Esophagus muscularis mucosa (tissue), 3 donors: ENCODE data around the gene TAF6L.

Source experiments
- POLR2A ChIP-seq: fragments of 450-650 bp; IDR thresholded peaks from one replicate; pipeline ENCODE4 v1.6.1; 2017; ENCODE audit warnings: antibody characterized with exemption, moderate library complexity, mild to moderate bottlenecking, low read depth
- TF ChIP-seq, protein P1 (sequence below), 3 experiments: fragments of 200-600 bp in 2 of 3; fragments of 450-650 bp in 1 of 3; sonication (generic) in 2 of 3; IDR thresholded peaks; one replicate each; pipeline ENCODE4 v1.5.1; 2017 to 2019; ENCODE audit warnings: antibody characterized with exemption in 3 of 3, mild to moderate bottlenecking in 2 of 3, moderate library complexity in 1 of 3

DNA sequence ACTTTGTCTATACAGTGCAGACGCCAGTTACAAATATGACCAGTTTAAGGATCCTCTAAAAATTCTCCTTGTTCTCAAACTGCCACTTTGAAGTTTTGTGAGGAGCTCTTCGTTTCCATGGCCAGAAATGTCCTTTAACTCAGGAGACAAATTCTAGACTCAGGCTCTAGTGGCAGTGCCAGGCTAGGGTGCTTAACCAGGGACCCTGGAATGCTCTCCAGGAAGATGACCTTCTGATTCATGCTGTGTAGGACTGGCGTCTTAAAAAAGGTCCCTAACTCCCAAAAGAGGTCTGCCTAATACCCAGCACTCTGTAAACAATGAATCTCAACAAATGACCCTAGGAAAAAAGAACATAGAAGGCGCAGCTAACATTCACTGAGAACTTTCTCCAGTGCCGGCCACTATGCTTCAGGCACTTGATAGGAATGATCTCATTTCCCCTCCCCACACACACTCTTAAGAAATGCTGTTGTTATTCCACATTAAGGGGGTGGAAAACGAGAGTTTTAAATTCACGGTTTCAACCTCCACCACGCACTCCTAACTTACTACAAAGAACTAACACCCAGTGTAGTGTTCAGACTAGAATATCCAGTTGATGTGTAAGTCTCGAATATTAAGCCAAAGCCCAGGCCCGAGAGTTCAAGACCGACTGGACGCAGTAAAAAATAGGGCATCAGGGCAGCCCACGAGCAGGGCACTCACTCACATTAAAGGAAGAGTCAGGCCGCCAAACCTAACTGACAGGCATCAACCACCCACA lies 33.3 kb downstream of the TAF6L start:
- no peak for TF ChIP-seq POLR2A
- TF ChIP-seq, protein P1, sequence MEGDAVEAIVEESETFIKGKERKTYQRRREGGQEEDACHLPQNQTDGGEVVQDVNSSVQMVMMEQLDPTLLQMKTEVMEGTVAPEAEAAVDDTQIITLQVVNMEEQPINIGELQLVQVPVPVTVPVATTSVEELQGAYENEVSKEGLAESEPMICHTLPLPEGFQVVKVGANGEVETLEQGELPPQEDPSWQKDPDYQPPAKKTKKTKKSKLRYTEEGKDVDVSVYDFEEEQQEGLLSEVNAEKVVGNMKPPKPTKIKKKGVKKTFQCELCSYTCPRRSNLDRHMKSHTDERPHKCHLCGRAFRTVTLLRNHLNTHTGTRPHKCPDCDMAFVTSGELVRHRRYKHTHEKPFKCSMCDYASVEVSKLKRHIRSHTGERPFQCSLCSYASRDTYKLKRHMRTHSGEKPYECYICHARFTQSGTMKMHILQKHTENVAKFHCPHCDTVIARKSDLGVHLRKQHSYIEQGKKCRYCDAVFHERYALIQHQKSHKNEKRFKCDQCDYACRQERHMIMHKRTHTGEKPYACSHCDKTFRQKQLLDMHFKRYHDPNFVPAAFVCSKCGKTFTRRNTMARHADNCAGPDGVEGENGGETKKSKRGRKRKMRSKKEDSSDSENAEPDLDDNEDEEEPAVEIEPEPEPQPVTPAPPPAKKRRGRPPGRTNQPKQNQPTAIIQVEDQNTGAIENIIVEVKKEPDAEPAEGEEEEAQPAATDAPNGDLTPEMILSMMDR (IDR thresholded peaks at IDR 0.05), result no peak
